H1 (cell line): ENCODE measurements around the gene SMAD6. TPM values are rescaled to one million over a fixed set of nuclear protein-coding genes. Genes with fewer than 3 reads are reported as not detected.
A peak's percentile ranks its signal among the peaks of the same experiment; 100 is the strongest.

Source experiments
- CHD7 ChIP-seq: fragments of 300-600 bp; sonication (generic); IDR thresholded peaks from 2 replicates; pipeline ENCODE4 v1.7.1; 2012; ENCODE audit warnings: low read length, moderate library complexity, mild to moderate bottlenecking, inconsistent platforms; ENCODE audit not compliant: insufficient replicate concordance
- RAD21 ChIP-seq, 2 experiments: IDR thresholded peaks in 1 of 2; conservative IDR thresholded peaks in 1 of 2; 2 replicates each; pipeline ENCODE4 v1.6.1; 2011; ENCODE audit warnings: low read depth in 2 of 2, low read length in 2 of 2, improper control_type of control experiment in 1 of 2, inconsistent platforms in 1 of 2, mild to moderate bottlenecking in 1 of 2, moderate library complexity in 1 of 2
- polyA plus RNA-seq, 7 experiments: library from polyadenylated mRNA; depleted of rRNA in 3 of 7; stranded (reverse) in 5 of 7; unstranded in 2 of 7; fragments of >200 nt in 5 of 7; fragments of 200-250 nt in 2 of 7; gene quantifications; 1 replicate in 5 of 7; 2 replicates in 1 of 7; 4 replicates in 1 of 7; pipeline versions ENCODE4 v1.2.1 to v1.2.3, GENCODE V29; 2011 to 2013; ENCODE audit warnings: missing spikeins in 2 of 7, mixed read lengths in 2 of 7
- total RNA-seq: library from RNA; stranded (reverse); fragmentation: NEBNext Ultra II Directional; extraction: Animal tissue kit (Norgen Biotek cat#: 25700); gene quantifications from 2 replicates; pipeline ENCODE4 v1.2.1, GENCODE V29; 2021

The SMAD6 gene
- total and polyA plus RNA-seq, 2 of the 8 experiments (the other 6 are each of a cell fraction or from before 2014, with no cell fraction given), result 1.8 to 7.0 TPM

- TF ChIP-seq CHD7, result no peak
- TF ChIP-seq RAD21 (IDR thresholded peaks at IDR 0.05 in 1 of 2, conservative IDR thresholded peaks at IDR 0.05 in 1 of 2; ENCODE audit: low read depth in 2 of 2, low read length in 2 of 2), result peak; percentile 60 to 71
Measured at GRCh38 chr15:66789029-66790025, 87.3 kb downstream of the SMAD6 start (continued).
